ENCODE measurements around the gene RCBTB1. TPM values are rescaled to one million over a fixed set of nuclear protein-coding genes. Genes with fewer than 3 reads are reported as not detected.

Gene RCBTB1
- total and polyA plus RNA-seq, 10 of the 15 experiments (the other 5 are each of a cell fraction or from before 2014, with no cell fraction given) = 5.1 to 13.5 (median 11.2) TPM

- TF ChIP-seq RELA (IDR thresholded peaks at IDR 0.05; ENCODE audit: borderline replicate concordance, partially characterized antibody) = peak; percentile 86
- no peak for TF ChIP-seq ELK1 (IDR thresholded peaks at IDR 0.05; ENCODE audit: low read depth, low read length)
- no peak for TF ChIP-seq WRNIP1 (IDR thresholded peaks at IDR 0.05; ENCODE audit: borderline replicate concordance, low read depth, low read length)
- TF ChIP-seq SIN3A (IDR thresholded peaks at IDR 0.05; ENCODE audit: low read depth, low read length) = no peak
- no peak for TF ChIP-seq TCF12 (IDR thresholded peaks at IDR 0.05; ENCODE audit: low read depth, low read length)
- TF ChIP-seq RBBP5 (conservative IDR thresholded peaks at IDR 0.05) = no peak
- no peak for TF ChIP-seq ATF7 (IDR thresholded peaks at IDR 0.05; ENCODE audit: low read depth)
- TF ChIP-seq GATAD2B (conservative IDR thresholded peaks at IDR 0.05; ENCODE audit: low read depth) = peak; percentile 87
- peak; percentile 97 for TF ChIP-seq USF2 (IDR thresholded peaks at IDR 0.05; ENCODE audit: borderline replicate concordance, low read depth, low read length)
- TF ChIP-seq E4F1 (IDR thresholded peaks at IDR 0.05; ENCODE audit: borderline replicate concordance, partially characterized antibody) = no peak
- TF ChIP-seq CREB1 (IDR thresholded peaks at IDR 0.05; ENCODE audit: low read depth) = no peak
- peak; percentile 99 for TF ChIP-seq USF1 (IDR thresholded peaks at IDR 0.05; ENCODE audit: borderline replicate concordance, extremely low read length, insufficient read depth, low read depth, low read length)
- peak; percentile 29; the same call in 1 of the 2 replicates for TF ChIP-seq EED (IDR thresholded peaks at IDR 0.05; ENCODE audit: low read depth)
- TF ChIP-seq IKZF1 (conservative IDR thresholded peaks at IDR 0.05) = peak; percentile 72
- no peak for TF ChIP-seq BACH1 (IDR thresholded peaks at IDR 0.05; ENCODE audit: borderline replicate concordance)
- no peak for TF ChIP-seq CEBPZ (IDR thresholded peaks at IDR 0.05; ENCODE audit: low read depth, low read length)
- TF ChIP-seq NKRF (conservative IDR thresholded peaks at IDR 0.05) = peak; percentile 76; the same call in 1 of the 2 replicates
- no peak for TF ChIP-seq SREBF2 (IDR thresholded peaks at IDR 0.05; ENCODE audit: low read length)
Measured at GRCh38 chr13:49585220-49586157, at the start of gene RCBTB1 (continued).

All from GM12878 (cell line).